ENCODE data around the gene NDUFB8.
"Not testable (repeated sequence)": the region's sequence is repeated elsewhere in the genome, so short reads cannot be mapped to it uniquely, and the experiment has no call there.

Gene NDUFB8
- total RNA-seq = 22.5 to 25.1 reads per million in 2 donors

DNA sequence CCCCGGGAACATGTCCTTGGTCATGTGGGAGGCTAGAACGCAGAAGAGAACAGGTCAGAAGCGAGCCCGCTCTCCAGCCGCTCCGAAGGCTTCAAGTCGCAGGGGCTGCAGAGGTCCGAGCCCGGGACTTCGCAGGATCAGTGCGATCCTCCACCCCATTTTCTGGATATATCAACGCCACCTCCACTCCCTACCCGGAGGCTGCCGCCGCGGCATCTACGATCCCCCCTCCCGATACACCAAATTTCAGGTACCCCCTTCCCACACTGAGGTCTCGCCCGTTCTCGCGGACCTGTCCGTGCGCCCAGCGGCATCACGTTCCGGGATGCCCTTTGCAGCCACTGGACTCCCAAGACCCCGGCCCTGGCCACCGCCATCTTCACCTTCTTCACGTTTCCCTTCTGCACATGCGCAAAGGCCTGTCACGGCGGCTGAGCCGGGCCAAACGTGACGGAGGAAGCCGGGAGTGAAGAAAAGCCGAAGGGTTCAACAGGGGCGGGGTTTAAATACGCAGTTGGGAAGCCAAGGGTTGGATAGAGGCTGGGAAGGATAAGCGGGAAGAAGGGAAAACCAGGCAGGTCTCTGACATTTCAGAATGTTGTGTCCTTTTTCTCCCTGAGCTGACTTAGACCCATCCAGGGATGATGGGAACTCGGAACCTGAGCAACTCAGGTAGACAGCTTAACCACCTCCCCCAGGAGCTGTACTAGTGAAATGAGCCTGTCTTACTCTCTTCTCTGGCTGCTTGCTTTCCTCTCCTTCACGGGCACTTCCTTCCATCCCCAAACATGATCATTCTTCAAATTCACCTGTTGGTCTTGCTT, at the start of gene NDUFB8:
Gene NDUFB8 (minus strand): TSS at position 397 of the 824 bp plus-strand sequence. CDS start 20 bp downstream, at position 377.
- DNase-seq = peak; percentile 60

- no peak for DNase-seq
Measured at GRCh38 chr10:100576282-100576635, 46.6 kb upstream of the NDUFB8 start.

DNA sequence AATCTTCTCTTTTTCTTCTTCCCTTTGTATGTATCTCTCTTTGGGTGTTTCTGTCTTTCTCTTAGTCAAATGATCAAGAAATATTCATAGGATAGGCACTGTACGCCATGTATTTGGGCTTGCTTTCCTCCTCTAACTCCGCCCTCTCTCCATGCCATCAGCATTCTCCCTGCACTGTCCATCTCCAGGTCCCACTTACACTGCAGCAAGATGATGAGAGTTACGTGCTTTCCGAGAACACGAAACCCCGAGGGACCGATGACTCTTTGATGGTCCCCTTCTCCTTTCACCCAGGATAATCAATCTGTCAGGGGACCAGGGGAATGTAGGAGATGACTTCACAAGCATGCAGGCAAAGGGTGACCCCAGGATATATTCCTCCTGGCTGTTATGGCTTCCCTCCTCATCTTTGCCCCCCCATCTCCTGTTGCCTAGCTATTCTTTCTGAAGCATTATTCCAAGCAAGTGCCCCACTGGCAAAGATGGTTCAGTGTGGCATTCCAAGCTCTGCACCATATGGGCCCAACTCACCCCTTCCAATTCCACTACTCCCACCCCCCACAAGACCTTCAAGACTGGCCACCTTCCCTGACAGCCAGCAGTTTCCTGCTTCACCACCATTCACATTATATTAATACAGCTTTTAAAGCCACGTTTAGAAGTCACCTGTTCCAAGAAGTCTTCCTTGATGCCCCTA, 46.1 kb upstream of the NDUFB8 start:
- DNase-seq = no peak

DNA sequence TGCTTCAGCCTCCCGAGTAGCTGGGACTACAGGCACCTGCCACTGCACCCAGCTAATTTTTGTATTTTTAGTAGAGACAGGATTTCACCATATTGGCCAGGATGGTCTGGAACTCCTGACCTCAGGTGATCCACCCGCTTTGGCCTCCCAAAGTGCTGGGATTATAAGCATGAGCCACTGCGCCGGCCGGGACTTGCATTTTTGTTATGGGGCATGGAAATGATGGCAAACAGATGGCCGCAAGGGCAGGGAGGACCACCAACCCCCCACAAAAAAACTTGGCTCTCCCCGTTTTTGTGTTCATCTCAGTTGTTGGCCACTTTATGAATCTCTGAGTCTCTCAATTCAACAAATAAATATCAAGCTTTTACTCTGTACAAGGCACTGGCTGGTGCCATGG, 45.5 kb upstream of the NDUFB8 start:
- not testable (repeated sequence) for DNase-seq

- DNase-seq = no peak
Measured at GRCh38 chr10:100571084-100571856, 41.6 kb upstream of the NDUFB8 start.

GRCh38 chr10:100570506-100570905, 40.8 kb upstream of the NDUFB8 start:
- no peak for DNase-seq

DNA sequence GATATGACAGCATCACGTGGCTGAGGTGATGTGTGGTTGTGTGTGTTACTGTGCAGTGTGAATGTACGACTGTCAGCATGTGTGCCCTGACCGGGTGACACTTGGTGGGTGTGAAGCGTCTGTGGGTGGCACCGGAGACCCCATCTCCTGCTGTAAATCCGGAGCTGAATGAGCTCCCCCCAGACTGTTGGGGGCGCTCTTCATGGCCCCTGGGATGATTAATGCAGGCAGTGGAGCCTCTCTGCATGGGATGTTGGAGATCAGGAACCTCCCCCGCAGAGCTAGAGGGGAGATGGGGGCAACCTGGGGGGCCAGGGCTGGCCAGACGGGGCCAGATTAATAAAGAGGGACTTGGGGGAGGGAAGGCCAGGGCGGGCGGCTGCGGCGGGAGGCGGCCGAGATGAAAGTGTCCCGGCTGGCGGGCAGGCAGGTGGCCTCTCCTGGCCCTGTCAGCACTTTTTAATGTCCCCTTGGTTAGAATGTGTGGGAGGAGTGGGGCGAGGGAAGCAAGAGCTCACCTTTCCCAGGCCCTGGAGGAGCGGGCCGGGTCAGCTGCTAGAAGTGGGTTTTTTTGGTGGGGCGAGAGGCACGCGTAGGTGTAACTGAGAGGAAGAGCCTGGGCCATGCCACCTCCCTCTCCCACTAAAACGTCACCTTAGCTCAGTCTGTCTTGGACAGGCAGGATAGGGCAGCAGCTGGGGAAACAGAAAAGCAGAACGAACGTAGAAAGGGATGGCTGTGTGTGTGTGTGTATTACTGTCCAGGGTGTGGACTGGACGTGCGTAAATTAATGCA, 40.2 kb upstream of the NDUFB8 start:
- no peak for DNase-seq

- no peak for DNase-seq
Measured at GRCh38 chr10:100568912-100569311, 39.2 kb upstream of the NDUFB8 start.

- DNase-seq = no peak
Measured at GRCh38 chr10:100567826-100568225, 38.2 kb upstream of the NDUFB8 start.

DNA sequence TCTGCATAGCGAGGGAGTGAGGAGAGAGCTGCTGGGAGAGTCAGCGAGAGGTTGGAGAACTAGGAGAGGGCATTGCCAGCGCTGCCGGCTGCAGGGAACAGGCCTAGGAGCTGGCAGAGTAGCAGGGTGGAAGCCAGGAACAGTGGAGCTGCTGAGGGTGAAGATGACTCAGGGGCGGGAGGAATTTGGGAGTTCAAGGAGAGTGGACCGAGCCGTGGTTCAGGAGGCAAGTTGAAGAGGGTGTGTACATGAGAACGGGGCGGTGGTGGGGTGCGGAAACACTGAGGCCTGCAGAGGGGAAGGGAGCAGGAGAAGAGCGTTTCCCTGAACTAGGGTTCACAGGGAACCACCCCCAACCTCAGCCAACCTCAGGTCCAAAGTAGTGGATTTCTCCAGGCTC, 37.6 kb upstream of the NDUFB8 start:
- no peak for DNase-seq

DNA sequence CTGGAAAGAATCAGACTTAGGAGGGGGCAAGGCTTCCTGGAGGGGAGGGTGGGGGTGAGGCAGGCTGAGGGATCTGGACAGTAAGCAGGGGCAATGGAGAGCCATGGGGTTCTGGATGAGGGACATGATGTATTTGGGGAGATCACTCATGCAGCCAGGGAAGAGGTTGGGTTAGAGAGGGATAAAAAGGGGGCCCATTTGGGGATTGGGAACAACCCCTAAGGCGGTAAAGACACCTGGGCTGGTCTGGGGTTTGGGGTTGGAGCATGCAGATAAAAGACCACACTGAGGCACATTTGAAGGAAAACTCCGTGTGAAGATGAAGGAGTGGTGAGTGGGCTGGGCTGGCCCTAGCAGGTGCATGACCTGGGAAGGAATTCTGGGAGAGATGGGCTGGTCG, 36.9 kb upstream of the NDUFB8 start:
- DNase-seq = no peak

- no peak for DNase-seq
Measured at GRCh38 chr10:100565206-100565985, 35.7 kb upstream of the NDUFB8 start.

- DNase-seq = peak; percentile 43
Measured at GRCh38 chr10:100562008-100562672, 32.5 kb upstream of the NDUFB8 start.

- no peak for DNase-seq
Measured at GRCh38 chr10:100561005-100561404, 31.3 kb upstream of the NDUFB8 start.

DNA sequence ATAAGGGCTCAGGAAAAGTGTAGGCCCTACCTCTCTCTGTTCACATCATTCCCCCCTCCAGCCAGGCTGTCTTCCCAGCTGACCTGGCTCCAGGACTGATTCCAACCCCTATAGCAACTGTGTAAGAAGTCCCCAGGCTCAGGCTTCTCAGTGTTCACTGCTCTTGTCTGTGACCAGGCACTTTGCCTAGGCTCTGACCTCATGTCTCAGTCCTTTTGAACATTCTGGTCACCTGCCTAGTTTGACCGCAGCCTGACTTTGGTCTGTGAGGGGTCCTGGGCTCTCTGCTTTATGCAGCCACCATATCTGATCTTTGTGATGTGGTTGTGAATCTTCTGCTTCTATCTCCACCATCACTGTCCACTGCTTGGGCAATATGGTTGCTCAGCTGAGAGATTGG, 30.6 kb upstream of the NDUFB8 start:
- DNase-seq = no peak

DNA sequence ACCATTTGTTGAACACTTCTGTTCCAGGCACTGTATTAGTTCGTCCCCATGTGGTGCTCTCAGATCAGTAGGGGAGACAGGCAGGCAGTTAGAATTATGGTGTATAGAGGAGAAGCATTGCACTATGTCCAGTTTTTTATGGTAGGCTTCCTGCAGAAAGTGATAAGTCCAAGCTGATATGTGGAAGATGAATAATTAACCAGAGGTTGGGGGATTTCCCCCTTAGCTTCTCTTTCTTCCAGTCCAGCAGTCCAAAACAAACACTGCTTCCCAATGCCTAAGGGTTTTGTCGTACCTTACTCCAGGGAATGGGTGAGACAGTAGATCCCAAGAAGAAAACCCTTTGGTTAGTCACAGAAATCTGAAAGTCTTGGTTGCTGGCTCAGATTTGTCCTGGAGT, 25.2 kb upstream of the NDUFB8 start:
- DNase-seq = no peak

- DNase-seq = no peak
Measured at GRCh38 chr10:100553929-100554328, 24.3 kb upstream of the NDUFB8 start.

DNA sequence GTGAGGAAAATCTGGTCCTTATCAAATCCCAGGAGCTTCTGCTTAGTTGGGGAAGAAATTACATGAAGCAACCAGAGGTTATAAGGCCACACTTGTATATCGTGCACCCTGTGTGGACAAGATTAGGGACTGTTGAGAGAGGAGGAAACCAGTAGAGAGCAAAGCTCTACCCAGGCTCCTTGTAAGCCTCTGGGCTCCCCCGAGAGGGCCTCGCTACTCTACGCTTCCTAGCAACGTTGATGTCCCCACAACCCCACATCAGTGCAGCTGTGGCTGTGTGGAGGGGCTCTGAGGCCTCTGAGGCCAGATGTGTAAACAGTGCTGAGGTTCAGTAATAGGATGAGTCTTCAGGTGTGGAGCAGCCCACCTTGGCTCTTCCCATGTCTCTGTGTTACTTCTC, 22.1 kb upstream of the NDUFB8 start:
- no peak for DNase-seq

DNA sequence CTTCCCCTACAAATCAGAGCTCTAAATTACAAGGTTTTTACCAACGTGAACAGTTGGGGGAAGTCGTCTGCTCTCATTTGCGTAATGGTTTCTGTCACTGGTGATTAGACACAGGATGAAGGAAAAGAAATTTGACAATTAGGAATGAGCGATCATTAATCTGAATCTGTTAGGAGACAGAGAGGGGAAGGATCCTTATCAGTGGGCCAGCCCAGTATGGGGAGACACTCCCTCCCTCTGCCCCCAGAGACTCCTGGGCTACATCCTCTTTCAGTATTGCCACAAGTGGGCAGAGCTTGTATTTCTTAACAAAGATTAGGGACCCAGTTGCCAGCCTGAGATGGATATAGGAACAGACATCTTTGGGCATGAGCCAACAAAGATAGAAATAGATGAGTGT, 21.5 kb upstream of the NDUFB8 start:
- DNase-seq = no peak

- no peak for DNase-seq
Measured at GRCh38 chr10:100544950-100545349, 15.3 kb upstream of the NDUFB8 start.

DNA sequence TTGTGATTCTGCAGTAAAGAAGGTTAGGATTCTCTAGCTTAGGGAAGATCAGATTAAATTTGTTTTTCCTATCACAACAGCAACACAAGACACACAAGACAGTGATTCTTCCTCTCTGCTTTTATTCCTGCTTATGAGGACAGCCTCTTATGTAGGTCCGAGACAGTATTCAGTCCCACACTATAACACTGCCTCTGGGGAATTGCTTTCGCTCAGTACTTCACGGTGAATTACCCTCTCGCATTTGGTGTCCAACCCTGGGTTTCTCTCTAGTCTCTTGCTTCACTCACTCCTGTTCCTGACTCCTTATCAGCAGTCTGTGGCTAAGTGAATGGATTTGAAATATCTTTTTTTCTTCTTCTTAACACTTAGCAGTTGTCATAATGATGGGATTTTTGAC, 7.8 kb upstream of the NDUFB8 start:
- no peak for DNase-seq

Measured in activated gamma-delta T cell (primary cell).